CD4-positive, alpha-beta memory T cell (primary cell): Measurements from ENCODE around the gene CTRB1. TPM values are rescaled to one million over a fixed set of nuclear protein-coding genes. Genes with fewer than 3 reads are reported as not detected.

Experiments
- CTCF ChIA-PET: fragments of 350-600 bp; sonication (Branson Sonifier 250); formaldehyde crosslinking; loops from one replicate; lab custom pipeline; 2021; ENCODE audit warnings: inconsistent platforms; ENCODE audit not compliant: partially characterized antibody; lab: Charles Lee
- POLR2A ChIA-PET: fragments of 350-600 bp; sonication (Branson Sonifier 250); formaldehyde crosslinking; loops from one replicate; lab custom pipeline; 2021; ENCODE audit not compliant: partially characterized antibody; lab: Charles Lee
- DNase-seq, 5 donors: peaks; one replicate each; pipeline versions ENCODE4 v3.0.0 to v3.0.0-alpha.2; 2020 to 2022; ENCODE audit warnings: mixed read lengths in 1 of 5
- H3K27ac ChIP-seq: one replicate; pipeline ENCODE4 v1.7.0; 2013; ENCODE audit warnings: low read depth, low read length
- H3K27me3 ChIP-seq: 2 replicates; pipeline ENCODE4 v1.7.0; 2013; ENCODE audit warnings: mild to moderate bottlenecking, low read length, moderate library complexity; ENCODE audit not compliant: insufficient read depth
- H3K36me3 ChIP-seq: 2 replicates; pipeline ENCODE4 v1.7.0; 2013; ENCODE audit warnings: mild to moderate bottlenecking, low read length, moderate library complexity; ENCODE audit not compliant: insufficient read depth
- H3K4me1 ChIP-seq: 2 replicates; pipeline ENCODE4 v1.7.0; 2013; ENCODE audit warnings: mild to moderate bottlenecking, low read length, moderate library complexity; ENCODE audit not compliant: insufficient read depth
- H3K4me3 ChIP-seq, 2 donors: one replicate each; pipeline ENCODE4 v1.7.0; 2013; ENCODE audit warnings: low read length in 2 of 2, mild to moderate bottlenecking in 1 of 2
- H3K9me3 ChIP-seq, 2 donors: one replicate each; pipeline ENCODE4 v1.7.0; 2013; ENCODE audit warnings: low read length in 2 of 2, control low read depth in 1 of 2; ENCODE audit not compliant: control insufficient read depth in 1 of 2
- H3K27ac Mint-ChIP-seq, 7 donors: one replicate each; pipeline ENCODE4 v1.8.0; 2020 to 2021; ENCODE audit warnings: mixed read lengths in 7 of 7, mild to moderate bottlenecking in 6 of 7, inconsistent platforms in 3 of 7, moderate library complexity in 3 of 7
- H3K27me3 Mint-ChIP-seq, 2 donors: one replicate each; pipeline ENCODE4 v1.8.0; 2020 to 2021; ENCODE audit warnings: mixed read lengths in 2 of 2
- H3K36me3 Mint-ChIP-seq, 2 donors: one replicate each; pipeline ENCODE4 v1.8.0; 2020 to 2021; ENCODE audit warnings: mixed read lengths in 2 of 2, inconsistent platforms in 1 of 2, mild to moderate bottlenecking in 1 of 2
- H3K4me1 Mint-ChIP-seq, 4 donors: one replicate each; pipeline ENCODE4 v1.8.0; 2020 to 2021; ENCODE audit warnings: mixed read lengths in 4 of 4, mild to moderate bottlenecking in 1 of 4
- H3K4me3 Mint-ChIP-seq, 8 donors: one replicate each; pipeline ENCODE4 v1.8.0; 2020 to 2021; ENCODE audit warnings: mixed read lengths in 8 of 8, mild to moderate bottlenecking in 7 of 8, moderate library complexity in 6 of 8, inconsistent platforms in 3 of 8
- H3K9me3 Mint-ChIP-seq, 8 donors: one replicate each; pipeline ENCODE4 v1.8.0; 2020 to 2021; ENCODE audit warnings: mixed read lengths in 8 of 8, mild to moderate bottlenecking in 5 of 8, inconsistent platforms in 3 of 8, moderate library complexity in 1 of 8
- intact Hi-C: fragments of 100-400 bp; cut with micrococcal nuclease; formaldehyde crosslinking; loops from one replicate; pipeline ENCODE4 v1.15.1; 2023
- polyA plus RNA-seq, 2 donors: library from polyadenylated mRNA; unstranded; fragments of 300-500 nt; fragmentation: Illumina TruSeq; gene quantifications; one replicate each; pipeline ENCODE4 v1.2.3, GENCODE V29; 2021
- total RNA-seq, 2 experiments: library from RNA; stranded (reverse); gene quantifications; one replicate each; pipeline ENCODE4 v1.2.3, GENCODE V29; 2021

CTRB1 gene
- total RNA-seq (not detected), polyA plus RNA-seq (not detected)

DNA sequence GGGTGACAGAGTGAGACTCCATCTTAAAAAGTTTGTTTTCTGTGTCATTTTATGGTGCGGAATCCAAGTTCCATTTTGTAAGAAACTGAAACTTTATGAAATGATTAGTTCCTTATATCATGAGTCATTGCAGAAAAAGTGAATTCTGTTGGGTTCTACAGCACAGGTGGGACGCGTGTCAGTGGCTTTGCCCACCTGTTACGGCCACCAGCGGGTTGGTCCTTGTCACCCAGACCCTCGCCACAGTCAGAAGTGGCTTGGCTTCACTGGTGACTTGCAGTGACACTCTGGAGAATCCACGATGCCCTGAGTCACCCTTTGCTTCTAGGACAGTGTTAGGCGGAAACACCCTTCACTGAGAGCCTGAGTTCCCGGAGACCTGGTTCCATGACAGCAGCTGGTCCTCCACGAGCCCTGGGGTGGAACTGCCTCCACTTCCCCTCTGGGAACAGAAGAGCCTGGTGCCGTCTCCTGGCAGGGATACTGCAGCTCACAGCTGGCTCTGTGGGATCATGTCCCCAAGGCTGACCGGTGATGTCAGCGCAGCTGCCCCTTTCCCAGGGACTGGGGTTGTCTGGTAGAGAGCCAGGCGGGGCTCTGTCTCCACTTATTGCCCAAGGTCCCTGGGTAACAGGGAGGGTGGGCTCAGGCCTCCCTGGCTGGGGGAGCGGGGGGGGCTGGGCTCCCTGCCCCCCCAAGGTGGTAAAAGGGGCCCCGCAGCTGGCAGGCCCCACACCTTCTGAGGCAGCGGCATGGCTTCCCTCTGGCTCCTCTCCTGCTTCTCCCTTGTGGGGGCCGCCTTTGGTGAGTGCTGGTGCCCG is at the start of gene CTRB1:
Gene CTRB1, plus strand, starts transcription at position 733 of the 821 bp plus-strand sequence. Its CDS starts 20 bp downstream, at position 753.
- peak within 1 kb of the TSS in 1 of 2 donors; percentile 10 for H3K4me3 ChIP-seq
- H3K27ac Mint-ChIP-seq = peak within 1 kb of the TSS; percentile 16 to 91 (median 90)
- no peak for DNase-seq
- no peaks in the 10 kb centered on the region for H3K27me3 Mint-ChIP-seq
- peaks cover 6 to 16% (median 10%) of the 10 kb centered on the region in 4 donors for H3K4me1 Mint-ChIP-seq
- H3K4me1 ChIP-seq = peaks cover 7% of the 10 kb centered on the region
- no peaks in the 10 kb centered on the region for H3K9me3 ChIP-seq
- H3K27me3 ChIP-seq = no peaks in the 10 kb centered on the region
- H3K27ac ChIP-seq = peak within 1 kb of the TSS; percentile 41
- no peaks in the 10 kb centered on the region for H3K36me3 ChIP-seq
- peak within 1 kb of the TSS; percentile 74 to 95 (median 90) for H3K4me3 Mint-ChIP-seq
- no peaks in the 10 kb centered on the region for H3K9me3 Mint-ChIP-seq
- no peaks in the 10 kb centered on the region for H3K36me3 Mint-ChIP-seq
- intact Hi-C loops = no loop called here
- CTCF ChIA-PET = interaction anchor here (2.6 to 8.7 kb wide), 2 partner anchors 18 to 22 kb away, joined by 8 to 56 read pairs; no protein-coding TSS in a partner anchor
- POLR2A ChIA-PET = no interaction called here

DNA sequence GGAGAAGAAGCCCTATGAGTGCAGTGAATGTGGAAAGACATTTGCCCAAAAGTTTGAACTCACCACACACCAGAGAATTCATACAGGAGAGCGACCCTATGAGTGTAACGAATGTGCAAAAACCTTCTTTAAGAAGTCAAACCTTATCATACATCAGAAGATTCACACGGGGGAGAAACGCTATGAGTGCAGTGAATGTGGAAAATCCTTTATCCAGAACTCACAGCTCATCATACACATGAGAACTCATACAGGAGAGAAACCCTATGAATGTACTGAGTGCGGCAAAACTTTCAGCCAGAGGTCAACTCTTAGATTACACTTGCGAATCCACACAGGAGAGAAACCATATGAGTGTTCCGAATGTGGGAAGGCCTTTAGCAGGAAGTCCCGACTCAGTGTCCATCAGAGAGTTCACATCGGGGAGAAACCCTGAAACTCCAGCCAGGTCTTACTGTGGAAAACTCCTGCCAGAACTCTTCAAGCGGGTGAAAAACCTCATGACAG is 48.8 kb upstream of the CTRB1 start:
- H3K4me1 Mint-ChIP-seq = no peaks in the 10 kb centered on the region
- Histone ChIP-seq H3K27me3 (no peaks in the 10 kb centered on the region), H3K4me1 (no peaks in the 10 kb centered on the region), H3K9me3 (peaks cover 10 to 57% of the 10 kb centered on the region in 2 donors), H3K27ac (no peak overlapping the region), H3K36me3 (peaks cover 34% of the 10 kb centered on the region), H3K4me3 (no peak overlapping the region)
- intact Hi-C loops = no loop called here
- H3K4me3 Mint-ChIP-seq = no peak overlapping the region
- peaks cover 9 to 90% (median 72%) of the 10 kb centered on the region in 8 donors for H3K9me3 Mint-ChIP-seq
- H3K27ac Mint-ChIP-seq = no peak overlapping the region
- ChIA-PET POLR2A (no interaction called here), CTCF (interaction anchor here (1.4 kb wide), 1 partner anchor 30 kb away, joined by 3 read pairs; no protein-coding TSS in a partner anchor)
- H3K27me3 Mint-ChIP-seq = no peaks in the 10 kb centered on the region
- peaks cover 71 to 84% of the 10 kb centered on the region in 2 donors for H3K36me3 Mint-ChIP-seq
- DNase-seq = no peak

DNA sequence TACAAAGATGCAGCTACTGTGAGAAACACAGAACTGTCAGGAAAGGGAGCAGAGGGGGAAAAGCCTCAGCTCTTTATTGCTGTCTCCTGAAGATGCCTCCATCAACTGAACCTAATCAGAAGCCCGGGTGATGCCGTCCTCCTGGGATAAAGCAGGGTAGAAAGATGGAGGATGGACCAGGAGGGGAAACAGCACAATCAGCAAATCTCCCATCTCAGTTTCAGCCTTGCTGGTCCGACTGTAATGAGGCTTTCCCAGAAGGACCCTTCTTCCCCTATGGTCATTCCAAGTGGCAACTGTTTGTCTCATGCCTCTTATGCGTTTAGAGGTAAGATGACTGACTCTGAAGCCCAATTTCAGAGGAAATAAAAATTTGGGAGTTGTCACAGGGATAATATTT is 46.2 kb upstream of the CTRB1 start:
- Mint-ChIP-seq H3K9me3 (peaks cover 12 to 98% (median 80%) of the 10 kb centered on the region in 8 donors), H3K4me1 (no peaks in the 10 kb centered on the region), H3K4me3 (no peak overlapping the region), H3K36me3 (peaks cover 58 to 70% of the 10 kb centered on the region in 2 donors), H3K27ac (no peak overlapping the region), H3K27me3 (no peaks in the 10 kb centered on the region)
- no peak overlapping the region for H3K27ac ChIP-seq
- no peak for DNase-seq
- no peaks in the 10 kb centered on the region for H3K4me1 ChIP-seq
- intact Hi-C loops = no loop called here
- no peak overlapping the region for H3K4me3 ChIP-seq
- peaks cover 22% of the 10 kb centered on the region for H3K36me3 ChIP-seq
- ChIA-PET CTCF (interaction anchor here (0.7 to 1.7 kb wide), 2 partner anchors 27 to 61 kb away, joined by 3 read pairs; no protein-coding TSS in a partner anchor), POLR2A (no interaction called here)
- peaks cover 10 to 74% of the 10 kb centered on the region in 2 donors for H3K9me3 ChIP-seq
- no peaks in the 10 kb centered on the region for H3K27me3 ChIP-seq

DNA sequence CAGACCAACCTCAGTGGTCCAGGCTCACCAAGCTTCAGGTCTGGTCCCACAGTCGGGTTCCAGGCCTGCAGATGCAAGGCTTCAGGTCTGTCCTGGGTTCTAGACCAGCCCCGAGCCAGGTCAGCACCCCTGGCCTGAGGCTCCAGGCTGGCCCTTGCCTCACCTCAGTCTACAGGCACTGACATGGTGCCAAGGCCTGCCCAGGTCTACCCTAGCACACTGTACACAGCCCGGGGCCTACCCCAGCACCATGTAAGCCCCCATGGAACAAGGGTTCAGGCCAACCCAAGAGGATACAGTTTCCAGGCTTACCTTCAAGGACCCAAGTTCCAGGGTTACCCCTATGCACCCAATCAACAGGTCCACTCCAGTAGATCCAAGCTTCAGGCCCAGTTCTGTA is 43.7 kb upstream of the CTRB1 start:
- no peak overlapping the region for H3K4me3 ChIP-seq
- Mint-ChIP-seq H3K36me3 (peaks cover 33 to 52% of the 10 kb centered on the region in 2 donors), H3K27me3 (no peaks in the 10 kb centered on the region), H3K4me3 (no peak overlapping the region), H3K4me1 (no peaks in the 10 kb centered on the region), H3K9me3 (peaks cover 12 to 81% (median 69%) of the 10 kb centered on the region in 8 donors), H3K27ac (no peak overlapping the region)
- no peak for DNase-seq
- no peaks in the 10 kb centered on the region for H3K27me3 ChIP-seq
- H3K36me3 ChIP-seq = peaks cover 3% of the 10 kb centered on the region
- ChIA-PET CTCF (no interaction called here), POLR2A (no interaction called here)
- no peak overlapping the region for H3K27ac ChIP-seq
- peaks cover 6 to 54% of the 10 kb centered on the region in 2 donors for H3K9me3 ChIP-seq
- no peaks in the 10 kb centered on the region for H3K4me1 ChIP-seq
- intact Hi-C loops = no loop called here

DNA sequence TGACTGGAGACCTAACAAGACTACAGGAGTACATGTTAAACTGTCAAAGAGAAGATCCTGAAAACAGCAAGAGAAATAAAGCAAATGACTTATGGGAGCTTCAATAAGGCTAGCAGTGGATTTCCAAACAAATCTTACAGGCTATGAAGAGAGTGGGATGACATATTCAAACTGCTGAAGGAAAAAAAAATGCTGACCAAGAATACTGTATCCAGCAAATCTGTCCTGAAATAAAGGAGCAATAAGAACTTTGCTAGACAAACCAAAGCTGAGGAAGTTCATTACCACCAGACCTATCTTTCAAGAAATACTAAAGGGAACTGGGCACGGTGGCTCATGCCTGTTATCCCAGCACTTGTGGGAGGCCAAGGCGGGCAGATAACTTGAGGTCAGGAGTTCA is 41.9 kb upstream of the CTRB1 start:
- no peak for DNase-seq
- Histone ChIP-seq H3K4me1 (no peaks in the 10 kb centered on the region), H3K4me3 (no peak overlapping the region), H3K36me3 (no peaks in the 10 kb centered on the region), H3K27ac (no peak overlapping the region), H3K27me3 (no peaks in the 10 kb centered on the region), H3K9me3 (peaks cover 0 to 38% of the 10 kb centered on the region in 2 donors)
- H3K4me3 Mint-ChIP-seq = no peak overlapping the region
- peaks cover 23 to 38% of the 10 kb centered on the region in 2 donors for H3K36me3 Mint-ChIP-seq
- intact Hi-C loops = no loop called here
- no peaks in the 10 kb centered on the region for H3K27me3 Mint-ChIP-seq
- no peaks in the 10 kb centered on the region for H3K4me1 Mint-ChIP-seq
- POLR2A ChIA-PET = no interaction called here
- no peak overlapping the region for H3K27ac Mint-ChIP-seq
- CTCF ChIA-PET = no interaction called here
- peaks cover 12 to 64% (median 53%) of the 10 kb centered on the region in 8 donors for H3K9me3 Mint-ChIP-seq

DNA sequence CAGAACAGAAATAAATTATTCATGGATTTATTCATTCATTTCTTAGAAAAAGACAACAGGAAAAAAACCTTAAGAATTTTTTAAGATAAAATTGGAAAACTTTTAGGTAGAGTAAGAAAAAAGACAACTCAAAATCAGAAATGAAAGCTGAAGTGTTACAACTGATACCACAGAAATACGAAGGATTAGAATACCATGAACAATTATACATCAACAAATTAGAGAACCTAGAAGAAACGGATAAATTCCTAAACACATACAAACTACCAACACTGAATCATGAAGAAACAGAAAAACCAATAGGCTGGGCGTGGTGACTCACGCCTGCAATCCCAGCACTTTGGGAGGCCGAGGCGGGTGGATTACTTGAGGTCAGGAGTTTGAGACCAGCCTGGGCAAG is 39.6 kb upstream of the CTRB1 start:
- no peaks in the 10 kb centered on the region for H3K36me3 ChIP-seq
- no peak overlapping the region for H3K27ac ChIP-seq
- no peak overlapping the region for H3K27ac Mint-ChIP-seq
- peaks cover 0 to 17% of the 10 kb centered on the region in 2 donors for H3K9me3 ChIP-seq
- no peaks in the 10 kb centered on the region for H3K27me3 Mint-ChIP-seq
- H3K4me1 Mint-ChIP-seq = no peaks in the 10 kb centered on the region
- H3K36me3 Mint-ChIP-seq = peaks cover 10 to 19% of the 10 kb centered on the region in 2 donors
- H3K4me3 ChIP-seq = no peak overlapping the region
- no peak overlapping the region for H3K4me3 Mint-ChIP-seq
- intact Hi-C loops = no loop called here
- no peaks in the 10 kb centered on the region for H3K27me3 ChIP-seq
- ChIA-PET CTCF (no interaction called here), POLR2A (no interaction called here)
- H3K9me3 Mint-ChIP-seq = peaks cover 3 to 41% (median 34%) of the 10 kb centered on the region in 8 donors
- no peaks in the 10 kb centered on the region for H3K4me1 ChIP-seq
- DNase-seq = no peak

DNA sequence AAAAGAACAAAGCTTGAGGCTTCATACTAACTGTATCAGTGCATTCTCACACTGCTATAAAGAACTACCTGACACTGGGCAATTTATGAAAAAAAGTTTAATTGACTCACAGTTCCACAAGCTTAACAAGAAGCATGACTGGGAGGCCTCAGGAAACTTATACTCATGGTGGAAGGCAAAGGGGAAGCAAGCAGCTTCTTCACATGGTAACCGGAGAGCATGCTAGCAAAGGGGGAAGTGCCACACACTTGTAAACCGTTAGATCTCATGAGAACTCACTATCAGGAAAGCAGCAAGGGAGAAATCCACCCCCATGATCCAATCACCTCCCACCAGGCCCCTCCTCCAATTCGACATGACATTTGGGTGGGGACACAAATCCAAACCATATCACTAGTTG is 37.2 kb upstream of the CTRB1 start:
- Mint-ChIP-seq H3K27ac (no peak overlapping the region), H3K36me3 (peaks cover 4 to 11% of the 10 kb centered on the region in 2 donors), H3K9me3 (peaks cover 0 to 22% (median 17%) of the 10 kb centered on the region in 8 donors), H3K4me3 (no peak overlapping the region), H3K27me3 (peaks cover 0 to 1% of the 10 kb centered on the region in 2 donors), H3K4me1 (no peaks in the 10 kb centered on the region)
- ChIA-PET POLR2A (no interaction called here), CTCF (interaction anchor here (1.0 to 1.1 kb wide), 2 partner anchors 18 to 223 kb away, joined by 3 to 4 read pairs; no protein-coding TSS in a partner anchor)
- no peak for DNase-seq
- no peak overlapping the region for H3K4me3 ChIP-seq
- H3K27me3 ChIP-seq = no peaks in the 10 kb centered on the region
- intact Hi-C loops = no loop called here
- H3K27ac ChIP-seq = no peak overlapping the region
- H3K4me1 ChIP-seq = no peaks in the 10 kb centered on the region
- H3K36me3 ChIP-seq = no peaks in the 10 kb centered on the region
- peaks cover 0 to 8% of the 10 kb centered on the region in 2 donors for H3K9me3 ChIP-seq
